Measurements from ENCODE around the gene PNLDC1.
"Not testable (repeated sequence)": the region's sequence is repeated elsewhere in the genome, so short reads cannot be mapped to it uniquely, and the experiment has no call there.

The PNLDC1 gene

DNA sequence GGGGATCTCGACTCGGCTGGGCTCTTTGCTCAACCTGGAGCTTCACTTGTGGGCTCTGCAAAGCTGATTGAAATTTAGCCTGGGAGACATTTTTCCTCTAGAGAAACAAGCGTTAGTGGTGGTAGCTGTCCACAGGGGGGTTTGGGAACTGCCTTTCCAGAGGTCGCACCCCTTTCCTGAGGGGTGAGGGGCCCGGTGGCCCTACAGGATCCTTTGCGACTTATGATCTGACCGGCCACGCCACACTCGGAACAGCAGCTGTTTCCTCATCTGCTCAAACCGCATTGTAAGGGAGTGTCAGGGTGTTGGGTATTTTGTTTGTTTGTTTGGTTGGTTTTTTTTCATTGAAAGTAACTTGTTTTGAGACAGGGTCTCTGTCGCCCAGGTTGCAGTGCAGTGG, 21.0 kb downstream of the PNLDC1 start:
- no peak for DNase-seq

- no peak for DNase-seq
These were observed 21.6 kb downstream of the PNLDC1 start for GRCh38 chr6:159821726-159822125.

DNA sequence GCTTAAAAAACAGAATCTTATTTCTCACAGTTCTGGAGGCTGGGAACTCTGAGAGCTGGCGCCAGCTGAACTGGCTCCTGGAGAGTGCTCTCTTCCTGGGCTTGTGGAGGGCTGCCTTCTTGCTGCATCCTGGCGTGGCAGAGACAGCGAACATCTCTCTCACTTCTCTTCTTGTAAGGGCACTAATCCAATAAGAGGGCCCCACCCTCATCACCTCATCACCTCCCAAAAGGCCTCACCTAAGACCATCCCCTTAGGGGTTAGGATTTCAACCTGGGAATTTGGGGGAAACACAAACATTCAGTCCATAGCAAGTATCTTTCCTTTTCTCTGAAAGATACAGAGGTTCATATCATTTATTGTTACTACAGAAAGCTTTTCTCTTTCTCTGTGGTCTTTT, 23.9 kb downstream of the PNLDC1 start:
- no peak for DNase-seq

- DNase-seq, result not testable (repeated sequence)
These were observed 24.6 kb downstream of the PNLDC1 start for GRCh38 chr6:159824690-159825089.

GRCh38 chr6:159826004-159826403, 25.9 kb downstream of the PNLDC1 start:
- DNase-seq, result no peak

GRCh38 chr6:159826968-159827647, 27.0 kb downstream of the PNLDC1 start:
- DNase-seq, result no peak

DNA sequence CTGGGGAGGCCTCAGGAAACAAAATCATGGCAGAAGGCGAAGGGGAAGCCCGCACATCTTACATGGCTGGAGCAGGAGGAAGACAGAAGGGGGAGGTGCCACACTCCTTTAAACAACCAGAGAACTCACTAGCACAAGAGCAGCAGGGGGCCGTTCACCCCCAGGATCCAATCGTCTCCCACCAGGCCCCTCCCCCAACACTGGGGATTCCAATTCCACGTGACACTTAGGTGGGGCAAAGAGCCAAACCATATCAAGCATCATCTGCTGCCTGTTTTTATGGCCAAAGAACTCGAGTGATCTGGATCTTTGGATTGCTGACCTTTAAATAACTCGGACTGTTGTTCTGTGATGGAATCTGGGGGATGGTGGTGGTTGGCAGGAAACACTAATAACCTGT, 28.0 kb downstream of the PNLDC1 start:
- DNase-seq, result peak; percentile 47

- DNase-seq, result peak; percentile 27
These were observed 29.4 kb downstream of the PNLDC1 start for GRCh38 chr6:159829526-159829925.

DNA sequence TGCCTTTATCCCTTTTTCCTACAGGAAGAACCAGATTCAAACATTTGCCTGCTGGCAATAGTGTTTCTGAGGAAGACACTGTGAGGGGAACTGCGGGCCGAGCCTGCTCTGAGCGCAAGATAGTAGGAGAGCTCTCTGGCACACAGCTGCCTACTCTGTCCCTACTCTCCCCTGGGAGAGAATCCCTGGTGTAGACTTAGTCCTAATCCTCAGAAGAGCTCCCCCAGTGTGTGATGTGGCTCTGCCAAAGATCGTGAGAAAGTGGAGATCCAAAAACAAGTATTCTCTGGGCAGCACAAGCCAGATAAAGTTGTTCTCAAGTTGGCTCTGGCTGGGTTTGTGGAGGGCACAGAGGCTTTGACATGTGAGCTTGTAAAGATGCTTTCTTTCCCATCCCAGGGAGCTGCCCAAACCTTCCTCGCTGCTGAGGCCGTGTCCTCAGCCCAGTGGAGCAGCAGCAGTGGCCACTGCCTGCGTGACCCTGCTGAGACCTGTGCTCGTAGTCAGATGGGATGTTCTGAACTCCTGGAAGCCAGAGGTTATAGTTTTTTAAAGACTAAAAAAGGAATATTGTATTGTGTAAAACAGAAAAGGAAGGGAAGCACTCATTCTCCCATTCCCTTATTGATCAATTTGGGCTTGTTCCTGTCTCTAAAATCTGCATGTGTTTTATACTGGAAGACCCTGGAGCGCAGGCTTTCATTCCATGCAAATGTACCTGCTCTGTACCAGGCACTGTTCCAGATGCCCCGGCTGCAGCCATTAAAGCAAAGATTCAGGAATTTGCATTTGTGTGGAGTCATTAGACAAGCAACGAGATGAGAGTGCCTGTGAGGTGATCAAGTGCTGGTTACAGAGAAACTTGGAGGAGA, 30.7 kb downstream of the PNLDC1 start:
- DNase-seq, result no peak

GRCh38 chr6:159831373-159831679, 31.2 kb downstream of the PNLDC1 start:
- DNase-seq, result no peak

DNA sequence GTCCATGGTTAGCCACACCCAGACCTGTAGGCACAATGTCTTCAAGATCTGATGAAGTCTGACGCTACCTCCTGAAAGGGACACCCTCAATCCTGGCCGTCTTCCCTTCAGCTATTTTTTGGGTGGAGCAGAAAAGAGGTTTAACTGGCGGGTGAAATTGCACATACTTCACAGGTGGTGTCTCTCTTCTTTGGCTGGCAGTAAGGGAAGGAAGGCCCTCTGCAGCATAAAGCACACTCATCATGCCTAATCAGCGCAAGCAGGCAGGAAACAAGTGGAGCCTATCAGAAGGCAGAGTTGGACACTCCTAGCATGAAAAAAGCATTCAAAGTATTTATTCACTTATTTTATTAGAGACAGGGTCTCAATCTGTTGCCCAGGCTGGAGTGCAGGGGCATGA, 32.9 kb downstream of the PNLDC1 start:
- DNase-seq, result no peak

DNA sequence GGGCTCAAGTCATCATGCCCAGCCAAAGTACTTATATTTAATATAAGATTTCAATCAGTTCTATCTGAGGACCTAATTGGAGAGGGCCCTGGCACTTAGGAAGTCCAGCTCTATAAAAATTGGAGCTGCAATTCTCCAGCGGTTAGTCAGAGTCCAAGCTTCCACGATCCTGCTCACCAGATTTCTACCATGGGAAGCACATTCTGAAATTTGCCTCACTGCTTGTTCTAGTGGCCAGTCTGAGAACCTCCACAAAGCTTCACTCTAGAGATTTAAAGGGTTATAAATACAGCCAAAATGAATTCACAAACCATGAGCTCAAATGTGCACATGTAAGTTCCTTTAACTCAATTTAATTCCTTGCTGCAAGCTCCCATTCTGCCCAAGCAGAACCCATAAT, 33.5 kb downstream of the PNLDC1 start:
- DNase-seq, result peak; percentile 30

DNA sequence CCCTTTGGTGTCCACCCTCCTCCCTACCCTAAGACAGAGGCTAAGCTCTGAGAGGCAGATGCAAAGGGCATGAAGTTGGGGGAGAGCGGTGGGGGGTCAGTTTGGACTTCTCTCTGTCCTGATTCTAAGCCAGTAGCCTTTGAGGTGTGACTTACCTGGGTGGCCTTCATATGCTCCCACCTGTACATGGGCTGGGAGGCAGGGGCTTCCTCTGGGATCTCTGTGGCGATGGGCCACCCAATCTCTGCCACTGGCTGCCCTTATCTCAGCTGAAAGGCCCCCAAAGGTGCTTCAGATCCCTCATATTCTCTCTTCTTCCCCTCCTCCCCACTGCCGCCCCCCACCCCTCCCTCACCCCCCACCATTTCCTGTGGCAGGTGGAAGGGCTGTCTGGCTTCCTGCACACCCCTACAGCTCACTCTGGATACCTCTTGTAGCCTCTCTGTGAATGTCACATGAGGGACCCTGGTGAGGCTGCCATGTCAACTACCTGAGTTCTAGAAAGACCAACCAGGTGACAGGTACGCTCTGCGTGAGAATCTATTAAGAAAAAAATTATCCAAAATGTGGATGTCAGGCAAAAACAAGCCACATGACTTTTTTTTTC, 34.0 kb downstream of the PNLDC1 start:
- DNase-seq, result no peak

- DNase-seq, result no peak
These were observed 36.8 kb downstream of the PNLDC1 start for GRCh38 chr6:159836718-159837490.

- DNase-seq, result no peak
These were observed 37.4 kb downstream of the PNLDC1 start for GRCh38 chr6:159837511-159837910.

- DNase-seq, result no peak
These were observed 38.1 kb downstream of the PNLDC1 start for GRCh38 chr6:159838020-159838744.

DNA sequence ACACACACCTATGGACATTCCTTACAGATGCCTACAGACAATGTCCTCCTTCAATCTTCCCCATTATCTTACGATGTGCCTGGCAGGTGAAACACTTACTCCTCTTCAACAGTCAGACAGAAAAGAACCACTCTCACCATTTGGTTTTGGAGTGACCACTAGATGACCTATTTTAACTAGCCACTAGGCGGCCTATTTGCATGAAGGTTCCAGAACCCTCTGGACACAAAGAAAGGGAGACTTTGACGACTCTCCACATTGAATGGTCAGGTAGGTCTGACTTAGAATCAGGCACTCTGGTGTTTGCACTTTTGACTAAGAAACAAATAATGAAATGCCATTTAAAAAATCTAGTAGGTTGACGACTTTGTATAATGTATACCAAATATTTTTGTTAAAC, 42.0 kb downstream of the PNLDC1 start:
- no peak for DNase-seq

DNA sequence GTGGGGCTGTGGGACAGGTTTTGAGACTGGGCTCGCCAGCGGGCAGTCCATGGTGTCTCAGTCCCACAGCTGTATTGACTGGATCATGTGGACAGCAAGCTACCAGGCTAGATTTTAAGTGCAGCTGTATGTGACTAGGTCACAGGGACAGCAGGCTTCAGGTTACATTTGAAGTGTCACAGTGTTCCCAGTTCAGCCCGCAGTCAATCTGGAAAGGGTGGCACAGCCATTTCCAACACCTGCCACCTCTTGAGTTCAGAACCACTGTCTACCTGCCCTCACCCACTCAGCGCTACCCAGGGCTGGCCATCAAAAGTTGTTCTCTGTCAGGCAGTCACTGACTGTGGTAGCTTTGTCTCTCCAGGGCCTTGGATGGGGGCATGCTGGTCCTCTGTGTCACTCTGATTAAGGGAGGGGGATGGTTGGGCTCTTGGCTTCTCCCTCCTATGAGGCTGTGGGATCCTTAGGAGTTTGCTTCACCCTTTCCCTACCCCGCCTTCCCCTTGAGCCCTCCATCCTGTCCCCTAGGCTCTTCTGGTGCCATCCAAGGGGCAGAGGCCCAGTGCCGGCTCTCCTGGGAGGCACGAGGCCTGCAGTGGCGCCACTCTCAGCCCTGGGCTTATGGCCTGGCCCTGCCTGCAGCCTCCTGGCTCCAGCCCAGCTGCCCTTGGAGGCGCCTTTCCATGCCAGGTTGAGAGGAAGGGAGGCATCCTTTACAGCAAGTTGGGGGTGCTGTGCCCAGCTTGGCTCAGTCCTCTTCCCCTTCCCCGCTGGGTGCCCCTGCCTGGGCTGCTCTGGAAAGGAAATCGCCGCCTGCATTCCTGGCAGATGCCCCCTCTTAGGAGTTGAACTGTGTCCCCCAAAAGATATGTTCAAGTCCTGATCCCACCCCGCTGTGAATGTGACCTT, 44.9 kb downstream of the PNLDC1 start:
- DNase-seq, result no peak

GRCh38 chr6:159848552-159848951, 48.5 kb downstream of the PNLDC1 start:
- not testable (repeated sequence) for DNase-seq

- not testable (repeated sequence) for DNase-seq
These were observed 49.8 kb downstream of the PNLDC1 start for GRCh38 chr6:159849851-159850250.

GRCh38 chr6:159852877-159853276, 52.8 kb downstream of the PNLDC1 start:
- no peak for DNase-seq

All from fibroblast of skin of abdomen (primary cell).